Hematopoietic multipotent progenitor cell treated with erythropoietin and hydrocortisone succinate and interleukin-3 and kit ligand, for 4 days (in vitro differentiated cells): ENCODE measurements around the gene DNAAF5.
"Not testable (repeated sequence)": the region's sequence is repeated elsewhere in the genome, so short reads cannot be mapped to it uniquely, and the experiment has no call there.

Experiments
- DNase-seq: peaks from one replicate; pipeline ENCODE4 v3.0.0-alpha.2; 2015

Gene DNAAF5

DNA sequence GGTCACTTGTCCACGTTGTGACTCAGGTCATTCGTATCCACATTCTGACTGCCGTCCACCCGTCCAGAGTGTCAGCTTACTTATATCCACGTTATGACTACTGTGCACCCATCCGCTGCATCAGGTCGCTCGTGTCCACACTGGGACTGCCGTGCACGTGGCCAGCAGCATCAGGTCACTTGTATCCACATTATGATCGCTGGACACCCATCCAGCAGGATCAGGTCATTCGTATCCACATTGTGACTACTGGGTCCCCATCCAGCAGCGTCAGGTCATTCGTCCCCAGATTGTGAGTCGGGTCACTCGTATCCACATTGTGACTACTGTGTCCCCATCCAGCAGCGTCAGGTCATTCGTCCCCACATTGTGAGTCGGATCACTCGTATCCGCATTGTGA lies 58.5 kb downstream of the DNAAF5 start:
- DNase-seq = no peak

DNA sequence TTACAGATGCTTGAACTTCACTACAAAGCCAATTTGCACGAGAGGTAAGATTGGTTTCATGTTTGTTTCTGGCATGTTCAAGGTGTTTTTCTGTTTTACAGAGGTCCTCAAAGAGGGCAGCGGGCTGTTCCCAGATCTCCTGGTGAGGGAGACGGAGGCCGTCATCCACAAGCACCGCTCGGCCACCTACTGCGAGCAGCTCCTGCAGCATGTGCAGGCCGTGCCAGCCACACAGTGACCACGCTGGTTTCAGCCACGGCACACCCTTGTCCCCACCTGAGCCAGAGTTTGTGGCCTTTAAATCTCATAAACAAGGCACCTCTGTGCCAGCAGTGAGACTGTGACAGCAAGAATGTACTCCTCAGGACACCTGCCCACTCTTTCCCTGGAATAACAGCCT lies 58.9 kb downstream of the DNAAF5 start:
- no peak for DNase-seq

DNA sequence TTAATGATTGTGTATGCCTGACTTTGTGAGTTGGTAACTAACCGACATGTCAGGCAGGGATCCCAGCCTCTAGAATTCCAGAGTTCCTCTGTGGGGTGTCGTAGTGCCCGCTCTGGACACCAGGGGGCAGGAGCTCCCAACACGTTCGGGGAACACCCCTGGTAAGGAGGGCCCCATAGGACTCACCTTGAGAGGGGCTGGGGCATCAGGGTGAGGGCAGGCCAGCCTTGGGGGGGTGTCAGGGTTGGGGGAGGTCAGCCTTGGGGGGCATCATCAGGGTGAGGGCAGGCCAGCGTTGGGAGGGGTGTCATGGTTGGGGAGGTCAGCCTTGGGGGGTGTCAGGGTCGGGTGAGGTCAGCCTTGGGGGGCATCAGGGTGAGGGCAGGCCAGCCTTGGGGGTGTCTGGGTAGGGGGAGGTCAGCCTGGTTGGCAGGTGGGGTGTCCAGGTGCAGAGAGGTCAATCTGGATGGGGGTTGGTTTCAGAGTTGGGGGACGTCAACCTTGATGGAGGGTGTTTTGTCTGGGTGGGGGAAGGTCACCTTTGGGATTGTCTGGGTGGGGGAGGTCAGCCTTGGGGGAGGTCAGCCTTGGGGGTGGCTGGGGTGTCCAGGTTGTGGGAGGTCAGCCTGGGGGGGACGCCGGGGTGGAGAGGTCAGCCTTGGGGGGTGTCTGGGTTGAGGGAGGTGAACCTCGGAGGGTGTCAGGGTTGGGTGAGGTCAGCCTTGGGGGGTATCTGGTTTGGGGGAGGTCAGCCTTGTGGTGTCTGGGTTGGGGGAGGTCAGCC lies 60.2 kb downstream of the DNAAF5 start:
- DNase-seq = peak; percentile 73

DNA sequence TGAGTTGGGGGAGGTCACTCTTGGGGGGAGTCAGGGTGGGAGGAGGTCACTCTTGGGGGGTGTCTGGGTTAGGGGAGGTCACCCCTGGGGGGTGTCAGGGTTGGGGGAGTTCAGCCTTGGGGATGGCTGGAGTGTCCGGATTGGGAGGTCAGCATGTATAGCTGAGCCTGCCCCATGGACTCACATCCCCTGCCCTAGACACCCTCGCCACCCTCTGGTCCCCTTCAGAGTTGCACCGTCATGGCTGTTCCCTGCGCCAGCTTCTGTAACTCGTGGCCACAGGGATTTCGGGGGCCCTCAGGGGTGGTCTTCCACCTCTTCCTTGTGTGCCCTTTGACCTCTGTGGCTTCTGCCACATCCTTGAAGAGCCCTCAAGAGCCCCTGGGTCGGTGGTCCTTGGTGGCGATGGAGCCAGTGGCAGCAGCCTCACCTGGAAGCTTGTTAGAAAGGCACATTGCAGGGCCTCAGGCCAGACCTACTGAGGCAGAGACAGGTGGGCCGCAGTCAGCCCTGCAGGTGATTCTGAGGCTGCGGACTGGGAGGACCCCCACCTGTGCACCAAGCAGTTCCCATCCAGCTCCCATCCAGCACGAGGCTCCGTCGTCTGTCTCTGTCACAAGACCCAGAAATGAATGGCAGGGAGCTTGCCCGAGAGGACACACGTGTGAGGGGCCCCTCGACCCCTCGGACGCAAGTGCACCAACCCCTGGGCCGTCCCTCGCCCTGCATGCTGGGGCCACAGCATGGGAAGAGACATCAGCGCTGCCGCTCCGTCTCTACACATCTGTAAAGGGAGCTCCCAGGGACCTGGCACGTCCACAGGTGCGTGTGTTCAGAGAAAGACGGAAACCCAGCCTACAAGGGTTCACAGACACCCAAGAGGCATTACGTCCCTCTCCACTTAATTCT lies 61.1 kb downstream of the DNAAF5 start:
- no peak for DNase-seq

DNA sequence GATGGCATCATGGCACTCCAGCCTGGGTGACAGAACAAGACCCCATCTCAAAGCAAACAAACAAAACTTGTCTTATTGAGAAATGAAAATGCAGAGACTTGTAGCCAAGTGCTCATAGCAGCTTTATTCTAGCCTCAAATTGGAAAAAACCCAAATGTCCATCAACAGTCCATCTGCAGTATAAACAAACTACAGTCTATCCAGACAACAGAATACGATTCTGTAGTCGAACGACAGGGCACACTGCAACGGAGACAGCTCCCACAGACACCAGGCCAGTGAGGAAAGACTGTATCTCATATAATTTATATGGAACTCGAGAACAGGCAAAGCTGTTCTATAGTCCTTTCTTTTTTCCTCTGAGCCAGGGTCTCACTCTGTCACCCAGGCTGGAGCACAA lies 65.0 kb downstream of the DNAAF5 start:
- no peak for DNase-seq

DNA sequence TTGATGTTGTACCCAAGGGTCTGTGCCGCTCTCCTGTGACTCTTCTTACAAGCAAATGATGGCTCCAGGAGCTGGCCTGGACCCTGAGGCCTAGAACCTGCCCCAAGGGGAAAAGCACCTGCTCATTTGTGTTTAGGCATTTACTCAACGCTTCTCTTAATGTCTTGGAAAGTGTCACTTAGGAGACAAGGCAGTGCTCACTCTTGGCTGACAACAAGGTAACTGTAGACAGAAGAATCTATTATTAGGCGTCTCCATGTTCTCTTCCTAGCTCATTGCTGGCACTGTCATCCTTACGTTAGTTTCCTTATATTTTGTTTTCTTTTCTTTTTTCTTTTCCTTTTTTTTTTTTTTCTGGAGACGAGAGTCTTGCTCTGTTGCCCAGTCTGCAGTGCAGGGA lies 67.7 kb downstream of the DNAAF5 start:
- no peak for DNase-seq

DNA sequence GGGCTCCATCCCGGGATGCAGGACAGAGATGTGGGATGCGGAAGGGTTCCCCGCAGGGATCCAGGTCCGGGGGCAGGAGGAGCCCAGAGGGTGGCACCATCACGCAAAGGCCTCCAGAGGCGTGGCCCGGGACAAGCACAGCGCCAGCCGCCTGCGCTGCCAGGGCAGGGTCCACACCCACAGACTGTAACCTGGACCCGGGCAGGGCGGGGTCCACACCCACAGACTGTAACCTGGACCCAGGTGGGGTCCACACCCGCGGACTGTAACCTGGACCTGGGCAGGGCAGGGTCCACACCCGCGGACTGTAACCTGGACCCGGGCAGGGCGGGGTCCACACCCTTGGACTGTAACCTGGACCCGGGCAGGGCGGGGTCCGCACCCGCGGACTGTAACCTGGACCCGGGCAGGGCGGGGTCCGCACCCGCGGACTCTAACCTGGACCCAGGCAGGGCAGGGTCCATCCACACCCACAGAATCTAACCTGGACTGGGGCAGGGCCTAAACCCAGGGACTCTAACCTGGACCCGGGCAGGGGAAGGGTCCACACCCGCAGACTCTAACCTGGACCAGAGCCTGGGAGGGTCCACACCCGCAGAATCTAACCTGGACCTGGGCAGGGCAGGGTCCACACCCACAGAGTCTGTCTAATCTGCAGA lies 68.3 kb downstream of the DNAAF5 start:
- DNase-seq = no peak

DNA sequence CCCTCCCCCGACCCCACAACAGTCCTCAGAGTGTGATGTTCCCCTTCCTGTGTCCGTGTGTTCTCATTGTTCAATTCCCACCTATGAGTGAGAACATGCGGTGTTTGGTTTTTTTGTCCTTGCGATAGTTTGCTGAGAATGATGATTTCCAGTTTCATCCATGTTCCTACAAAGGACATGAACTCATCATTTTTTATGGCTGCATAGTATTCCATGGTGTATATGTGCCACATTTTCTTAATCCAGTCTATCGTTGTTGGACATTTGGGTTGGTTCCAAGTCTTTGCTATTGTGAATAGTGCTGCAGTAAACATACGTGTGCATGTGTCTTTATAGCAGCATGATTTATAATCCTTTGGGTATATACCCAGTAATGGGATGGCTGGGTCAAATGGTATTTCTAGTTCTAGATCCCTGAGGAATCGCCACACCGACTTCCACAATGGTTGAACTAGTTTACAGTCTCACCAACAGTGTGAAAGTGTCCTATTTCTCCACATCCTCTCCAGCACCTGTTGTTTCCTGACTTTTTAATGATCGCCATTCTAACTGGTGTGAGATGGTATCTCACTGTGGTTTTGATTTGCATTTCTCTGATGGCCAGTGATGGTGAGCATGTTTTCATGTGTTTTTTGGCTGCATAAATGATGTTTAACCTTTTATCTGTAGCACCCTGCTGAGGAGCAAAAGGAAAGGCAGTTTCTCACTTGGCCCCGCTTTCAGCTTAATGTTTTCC lies 70.1 kb downstream of the DNAAF5 start:
- not testable (repeated sequence) for DNase-seq

DNA sequence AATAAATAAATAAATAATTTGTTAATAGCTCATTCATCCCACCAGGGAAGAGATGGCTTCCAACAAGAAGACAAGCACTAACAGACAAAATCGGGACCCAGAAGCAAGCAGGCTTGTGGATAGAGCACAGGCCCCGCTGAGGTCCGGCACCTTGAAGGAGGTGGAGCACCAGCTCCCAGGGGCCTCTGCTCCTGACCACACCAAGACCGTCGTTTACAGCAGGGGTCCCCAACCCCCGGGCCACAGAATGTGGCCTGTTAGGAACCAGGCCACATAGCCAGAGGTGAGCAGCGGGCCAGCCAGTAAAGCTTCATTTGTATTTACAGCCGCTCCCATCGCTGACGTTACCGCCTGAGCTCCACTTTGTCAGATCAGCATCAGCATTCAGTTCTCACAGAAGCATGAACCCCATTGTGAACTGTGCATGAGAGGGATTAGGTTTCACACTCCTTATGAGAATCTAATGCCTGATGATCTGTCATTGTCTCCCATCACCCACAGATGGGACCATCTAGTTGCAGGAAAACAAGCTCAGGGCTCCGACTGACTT lies 72.5 kb downstream of the DNAAF5 start:
- DNase-seq = no peak

DNA sequence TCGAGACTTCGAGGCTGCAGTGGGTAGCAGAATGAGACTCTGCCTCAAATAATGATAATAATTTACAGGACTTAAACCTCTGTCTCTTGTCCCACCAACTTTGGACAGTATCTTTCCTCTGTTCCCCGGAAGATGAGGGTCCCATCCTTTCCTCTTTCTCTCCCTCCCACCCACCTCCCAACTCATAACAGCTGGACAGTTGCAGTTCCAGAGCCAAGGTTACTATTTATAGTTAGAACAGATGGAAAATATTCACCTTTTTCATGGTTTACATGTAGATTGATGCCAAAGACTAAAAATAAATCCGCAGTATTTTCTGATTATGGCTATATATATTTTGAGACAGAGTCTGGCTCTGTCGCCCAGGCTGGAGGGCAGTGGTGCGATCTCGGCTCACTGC lies 74.2 kb downstream of the DNAAF5 start:
- no peak for DNase-seq

DNA sequence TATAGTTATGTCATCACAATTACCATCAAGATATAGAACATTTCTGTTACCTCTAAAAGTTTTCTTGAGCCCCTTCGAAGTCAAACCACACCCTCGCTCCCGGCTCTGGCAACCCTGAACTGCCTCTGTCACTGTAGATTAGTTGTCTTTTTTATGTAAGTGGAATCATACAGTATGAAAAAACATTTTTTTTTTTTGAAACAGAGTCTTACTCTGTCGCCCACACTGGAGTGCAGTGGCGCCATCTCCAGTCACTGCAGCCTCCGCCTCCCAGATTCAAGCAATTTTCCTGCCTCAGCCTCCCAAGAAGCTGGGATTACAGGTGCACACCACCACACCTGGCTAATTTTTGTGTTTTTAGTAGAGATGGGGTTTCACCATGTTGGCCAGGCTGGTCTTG lies 74.9 kb downstream of the DNAAF5 start:
- not testable (repeated sequence) for DNase-seq

DNA sequence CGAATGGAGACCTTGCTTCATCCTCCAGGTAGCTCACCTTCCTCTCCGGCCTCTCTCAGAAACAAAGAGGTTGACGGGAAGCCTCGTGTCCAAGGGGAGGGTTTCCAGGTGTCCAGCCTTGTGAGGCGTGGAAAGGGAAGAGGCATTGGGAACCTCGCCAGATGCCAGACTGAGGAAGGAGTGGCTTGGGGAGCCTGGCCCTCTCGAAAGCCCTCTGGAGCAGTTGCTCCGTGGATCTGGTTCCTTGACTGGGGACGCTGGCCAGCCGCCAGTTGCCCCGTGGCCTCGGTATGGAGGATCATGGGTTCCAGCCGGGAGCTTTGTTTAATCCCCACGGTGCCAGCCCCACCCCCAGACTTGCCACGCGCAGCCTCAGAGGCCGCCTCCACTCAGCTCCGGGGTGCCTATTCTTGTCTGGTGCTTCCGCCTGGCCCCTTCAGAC lies 75.5 kb downstream of the DNAAF5 start:
- no peak for DNase-seq

DNA sequence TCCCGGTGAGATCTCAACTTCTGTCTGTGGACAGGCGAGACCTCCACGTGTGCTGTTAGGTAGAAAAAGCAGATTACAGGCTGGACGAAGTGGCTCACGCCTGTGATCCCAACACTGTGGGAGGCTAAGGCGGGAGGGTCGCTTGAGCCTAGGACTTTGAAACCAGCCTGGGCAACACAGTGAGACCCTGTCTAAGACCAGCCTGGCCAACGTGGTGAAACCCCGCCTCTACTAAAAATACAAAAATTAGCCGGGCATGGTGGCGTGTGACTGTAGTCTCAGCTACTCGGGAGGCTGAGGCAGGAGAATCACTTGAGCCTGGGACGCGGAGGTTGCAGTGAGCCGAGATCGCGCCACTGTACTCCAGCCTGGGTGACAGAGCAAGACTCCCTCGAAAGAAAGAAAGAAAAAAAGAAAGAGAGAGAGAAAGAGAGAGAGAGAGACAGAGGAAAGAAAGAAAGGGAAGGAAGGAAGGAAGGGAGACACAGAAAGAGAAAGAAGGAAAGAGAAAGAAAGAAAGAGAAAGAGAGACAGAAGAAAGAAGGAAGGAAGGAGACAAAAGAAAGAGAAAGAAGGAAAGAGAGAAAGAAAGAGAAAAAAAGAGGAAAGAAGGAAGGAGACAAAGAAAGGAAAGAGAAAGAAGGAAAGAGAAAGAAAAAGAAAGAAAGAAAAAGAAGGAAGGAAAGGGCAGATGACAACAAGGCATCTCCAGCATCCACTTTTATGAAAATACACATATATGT lies 76.2 kb downstream of the DNAAF5 start:
- no peak for DNase-seq

DNA sequence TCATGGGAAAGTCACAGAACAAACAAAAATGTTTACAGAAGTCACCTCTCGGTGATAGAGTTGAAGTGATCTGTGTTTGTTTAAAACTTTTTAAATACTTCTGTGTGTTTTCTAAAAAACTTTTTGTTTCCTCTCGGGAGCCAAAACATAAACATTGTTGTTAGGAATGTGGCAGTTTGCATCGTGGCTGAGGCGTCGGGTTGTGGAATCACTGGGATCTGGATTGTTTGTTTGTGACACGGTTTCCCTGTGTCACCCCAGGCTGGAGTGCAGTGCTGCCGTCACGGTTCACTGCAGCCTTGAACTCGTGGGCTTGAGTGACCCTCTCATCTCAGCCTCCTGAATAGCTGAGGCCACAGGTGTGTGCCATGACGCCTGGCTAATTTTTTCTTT lies 76.7 kb downstream of the DNAAF5 start:
- DNase-seq = no peak

DNA sequence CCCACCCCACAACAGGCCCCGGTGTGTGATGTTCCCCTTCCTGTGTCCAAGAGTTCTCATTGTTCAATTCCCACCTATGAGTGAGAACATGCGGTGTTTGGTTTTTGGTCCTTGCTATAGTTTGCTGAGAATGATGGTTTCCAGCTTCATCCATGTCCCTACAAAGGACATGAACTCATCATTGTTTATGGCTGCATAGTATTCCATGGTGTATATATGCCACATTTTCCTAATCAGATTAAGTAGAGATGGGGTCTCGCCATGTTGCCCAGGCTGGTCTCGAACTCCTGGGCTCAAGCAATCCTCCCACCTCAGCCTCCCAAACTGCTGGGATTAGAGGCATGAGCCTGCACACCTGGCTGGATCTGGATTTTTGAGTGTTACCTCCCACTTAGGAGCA lies 77.3 kb downstream of the DNAAF5 start:
- not testable (repeated sequence) for DNase-seq

DNA sequence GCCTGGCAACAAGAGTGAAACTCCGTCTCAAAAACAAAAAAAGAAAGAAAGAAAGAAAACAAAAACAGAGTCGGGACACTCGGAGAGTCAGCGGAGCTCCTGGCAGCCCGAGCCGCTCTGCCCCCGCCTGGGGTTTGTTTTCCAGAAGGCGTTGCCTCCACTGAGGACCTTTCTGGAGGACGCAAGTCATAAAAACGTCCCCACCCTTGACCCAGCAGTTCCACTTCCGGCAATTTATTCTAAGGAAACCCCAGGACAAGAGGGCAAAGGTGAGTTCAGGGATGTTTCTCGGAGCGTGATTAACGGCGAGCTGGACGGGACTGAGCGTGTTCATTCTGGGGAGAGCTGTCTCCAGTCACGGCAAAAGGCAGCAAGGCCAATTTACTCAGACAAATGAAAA lies 78.8 kb downstream of the DNAAF5 start:
- DNase-seq = no peak

DNA sequence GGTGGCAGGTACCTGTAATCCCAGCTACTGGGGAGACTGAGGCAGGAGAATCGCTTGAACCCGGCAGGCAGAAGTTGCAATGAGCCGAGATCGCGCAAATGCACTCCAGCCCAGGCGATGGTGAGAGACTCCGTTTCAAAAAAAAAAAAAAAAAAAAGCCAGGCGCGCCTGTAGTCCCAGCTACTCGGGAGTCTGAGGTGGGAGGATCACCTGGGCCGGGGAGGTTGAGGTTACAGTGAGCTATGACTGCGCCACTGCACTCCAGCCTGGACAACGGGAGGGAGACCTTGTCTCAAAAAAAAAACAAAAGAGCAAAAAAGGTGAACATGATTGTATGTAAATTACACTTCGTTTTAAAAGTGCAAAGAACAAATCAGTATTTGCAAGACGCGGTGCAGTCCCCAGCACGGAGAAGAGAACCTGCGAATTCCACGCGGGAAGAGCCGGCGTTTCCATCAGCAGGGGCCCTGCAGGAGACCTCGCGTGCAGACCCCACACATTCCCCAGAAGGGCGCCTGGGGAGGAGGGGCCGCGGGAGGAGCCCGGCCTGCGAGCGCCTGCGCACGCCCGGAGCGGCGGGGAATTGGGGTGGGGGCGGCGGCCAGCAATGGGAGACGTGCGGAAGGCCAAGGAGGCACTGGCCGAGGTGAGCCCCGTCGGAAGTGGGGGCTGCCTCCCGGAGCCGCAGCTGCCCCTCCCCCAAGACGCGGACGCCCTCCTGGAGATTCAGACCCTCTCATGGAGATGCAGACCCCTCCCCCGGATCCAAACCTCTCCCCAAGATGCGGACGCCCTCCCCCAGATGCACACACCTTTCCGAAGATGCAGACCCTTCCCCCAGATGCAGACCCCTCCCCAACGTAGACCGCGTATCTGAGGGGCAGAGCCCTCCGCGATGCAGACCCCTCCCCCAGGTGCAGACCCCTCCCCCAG lies 89.1 kb downstream of the DNAAF5 start:
- DNase-seq = peak; percentile 37

DNA sequence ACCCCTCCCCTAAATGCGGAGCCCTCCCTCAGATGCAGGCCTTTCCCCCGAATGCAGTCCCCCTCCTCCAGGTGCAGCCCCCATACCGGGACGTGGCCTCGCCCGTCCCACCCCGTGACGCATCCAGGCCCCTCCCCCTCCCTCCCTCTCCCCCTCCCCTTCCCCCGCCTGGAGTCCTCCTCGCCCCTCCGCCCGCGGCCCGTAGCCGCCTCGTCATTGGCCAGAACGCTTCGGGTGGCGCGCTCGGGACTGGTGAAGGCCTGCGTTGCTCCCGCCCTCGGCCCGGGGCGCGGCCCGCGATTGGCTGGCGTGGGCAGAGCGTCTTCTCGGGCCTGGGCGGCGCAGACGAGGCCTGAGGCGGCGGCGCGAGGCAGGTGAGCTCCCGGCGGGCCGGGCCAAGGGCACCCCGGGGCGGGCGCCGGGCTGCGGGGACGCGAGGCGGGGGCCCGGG lies 89.8 kb downstream of the DNAAF5 start:
- DNase-seq = peak; percentile 99

DNA sequence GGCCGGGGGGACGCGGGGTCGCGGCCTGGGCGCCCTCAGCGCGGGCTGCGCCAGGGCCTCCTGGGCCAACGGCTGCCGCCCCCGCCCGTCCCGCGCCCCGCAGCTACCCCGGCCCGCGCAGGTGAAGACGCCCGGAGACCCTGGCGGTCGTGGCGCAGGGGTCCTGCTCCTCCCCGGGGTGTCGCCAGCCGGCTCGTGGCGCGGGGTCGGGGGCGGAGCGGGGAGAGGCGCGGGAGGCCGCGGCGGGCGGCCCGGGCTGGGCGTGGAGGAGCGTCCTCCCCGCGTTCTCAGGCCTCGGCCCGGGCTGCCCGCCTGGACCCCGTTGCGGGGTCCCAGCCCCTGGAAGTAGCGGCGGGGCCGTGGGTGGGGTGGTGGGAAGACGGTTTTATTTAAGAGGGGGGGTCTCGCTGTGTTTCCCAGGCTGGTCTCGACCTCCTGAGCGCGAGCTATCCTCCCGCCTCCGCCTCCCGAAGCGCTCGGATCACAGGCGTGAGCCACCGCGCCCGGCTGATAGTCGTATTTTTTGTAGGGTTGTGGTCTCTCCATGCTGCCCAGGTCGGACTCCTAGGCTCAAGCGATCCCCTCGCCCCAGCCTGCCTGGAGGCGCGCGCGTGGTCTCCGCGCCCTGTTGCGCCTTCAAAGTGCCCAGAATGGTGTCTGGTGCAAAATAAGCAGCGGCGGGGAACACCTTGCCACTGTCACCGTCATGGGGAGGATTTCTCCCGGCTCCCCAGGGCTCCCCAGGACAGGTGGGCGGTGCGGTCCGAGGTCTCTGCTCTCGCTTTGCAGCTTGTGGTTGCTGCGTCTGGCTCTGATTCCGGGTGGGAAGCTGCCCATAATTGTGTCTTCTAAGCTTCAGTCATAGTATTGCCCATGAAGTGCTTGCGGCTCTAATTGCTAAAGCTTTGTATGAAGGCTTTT lies 90.5 kb downstream of the DNAAF5 start:
- peak; percentile 42 for DNase-seq
